Bronchial epithelial cell (primary cell): ENCODE measurements around the gene CAMKK2. TPM values are rescaled to one million over a fixed set of nuclear protein-coding genes. Genes with fewer than 3 reads are reported as not detected.

ENCODE experiments used
- DNase-seq: peaks from one replicate; pipeline ENCODE4 v3.0.0-alpha.2; 2010; ENCODE audit warnings: low read depth
- FAIRE-seq: peaks from 2 replicates; lab custom pipeline; 2011; peaks lifted over from hg19 to GRCh38; lab: Jason Lieb, UNC
- H3K27me3 ChIP-seq: 2 replicates; pipeline ENCODE4 v1.5.1; 2011; ENCODE audit warnings: low read length; ENCODE audit not compliant: control insufficient read depth, insufficient read depth
- H3K36me3 ChIP-seq: 2 replicates; pipeline ENCODE4 v1.5.1; 2011; ENCODE audit warnings: low read length; ENCODE audit not compliant: control insufficient read depth, insufficient read depth
- H3K4me3 ChIP-seq: 2 replicates; pipeline ENCODE4 v1.5.1; 2011; ENCODE audit warnings: mild to moderate bottlenecking, low read depth, low read length, control low read depth
- total RNA-seq: library from RNA; depleted of rRNA; stranded (reverse); fragments of >200 nt; gene quantifications from 2 replicates; pipeline ENCODE4 v1.2.1, GENCODE V29; 2014
- TF ChIP-seq, protein P1 (sequence below): IDR thresholded peaks from 2 replicates; pipeline ENCODE4 v1.5.1; 2011; ENCODE audit warnings: mild to moderate bottlenecking, moderate library complexity, low read length, control low read depth, inconsistent platforms; ENCODE audit not compliant: insufficient read depth, severe bottlenecking

CAMKK2 gene
- total RNA-seq, 1 donor from 2014 or later: 11.1 TPM

DNA sequence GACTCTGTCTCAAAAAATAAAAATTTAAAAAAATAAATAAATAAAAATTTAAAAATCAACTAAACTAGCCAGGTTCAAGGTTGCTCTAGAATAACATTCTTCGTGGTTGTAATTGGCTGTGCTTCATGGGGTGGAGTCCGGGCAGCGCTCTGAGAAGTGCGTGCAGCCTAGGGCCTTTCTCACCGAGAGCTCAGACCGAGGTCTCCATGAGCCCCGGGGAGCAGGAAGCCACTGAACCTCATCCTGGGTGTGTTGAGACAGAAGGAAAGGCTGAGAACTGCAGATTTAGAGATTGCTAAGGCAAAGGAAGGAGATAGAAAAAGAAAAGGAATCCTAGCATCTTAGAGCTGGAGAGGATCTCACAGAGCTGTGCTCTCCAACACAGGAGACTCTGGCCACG, 71.9 kb downstream of the CAMKK2 start:
- no peaks in the 10 kb centered on the region for H3K36me3 ChIP-seq
- no peak for DNase-seq
- H3K4me3 ChIP-seq: no peak overlapping the region
- no peaks in the 10 kb centered on the region for H3K27me3 ChIP-seq
- TF ChIP-seq, protein P1, sequence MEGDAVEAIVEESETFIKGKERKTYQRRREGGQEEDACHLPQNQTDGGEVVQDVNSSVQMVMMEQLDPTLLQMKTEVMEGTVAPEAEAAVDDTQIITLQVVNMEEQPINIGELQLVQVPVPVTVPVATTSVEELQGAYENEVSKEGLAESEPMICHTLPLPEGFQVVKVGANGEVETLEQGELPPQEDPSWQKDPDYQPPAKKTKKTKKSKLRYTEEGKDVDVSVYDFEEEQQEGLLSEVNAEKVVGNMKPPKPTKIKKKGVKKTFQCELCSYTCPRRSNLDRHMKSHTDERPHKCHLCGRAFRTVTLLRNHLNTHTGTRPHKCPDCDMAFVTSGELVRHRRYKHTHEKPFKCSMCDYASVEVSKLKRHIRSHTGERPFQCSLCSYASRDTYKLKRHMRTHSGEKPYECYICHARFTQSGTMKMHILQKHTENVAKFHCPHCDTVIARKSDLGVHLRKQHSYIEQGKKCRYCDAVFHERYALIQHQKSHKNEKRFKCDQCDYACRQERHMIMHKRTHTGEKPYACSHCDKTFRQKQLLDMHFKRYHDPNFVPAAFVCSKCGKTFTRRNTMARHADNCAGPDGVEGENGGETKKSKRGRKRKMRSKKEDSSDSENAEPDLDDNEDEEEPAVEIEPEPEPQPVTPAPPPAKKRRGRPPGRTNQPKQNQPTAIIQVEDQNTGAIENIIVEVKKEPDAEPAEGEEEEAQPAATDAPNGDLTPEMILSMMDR: no peak
- no peak for FAIRE-seq

DNA sequence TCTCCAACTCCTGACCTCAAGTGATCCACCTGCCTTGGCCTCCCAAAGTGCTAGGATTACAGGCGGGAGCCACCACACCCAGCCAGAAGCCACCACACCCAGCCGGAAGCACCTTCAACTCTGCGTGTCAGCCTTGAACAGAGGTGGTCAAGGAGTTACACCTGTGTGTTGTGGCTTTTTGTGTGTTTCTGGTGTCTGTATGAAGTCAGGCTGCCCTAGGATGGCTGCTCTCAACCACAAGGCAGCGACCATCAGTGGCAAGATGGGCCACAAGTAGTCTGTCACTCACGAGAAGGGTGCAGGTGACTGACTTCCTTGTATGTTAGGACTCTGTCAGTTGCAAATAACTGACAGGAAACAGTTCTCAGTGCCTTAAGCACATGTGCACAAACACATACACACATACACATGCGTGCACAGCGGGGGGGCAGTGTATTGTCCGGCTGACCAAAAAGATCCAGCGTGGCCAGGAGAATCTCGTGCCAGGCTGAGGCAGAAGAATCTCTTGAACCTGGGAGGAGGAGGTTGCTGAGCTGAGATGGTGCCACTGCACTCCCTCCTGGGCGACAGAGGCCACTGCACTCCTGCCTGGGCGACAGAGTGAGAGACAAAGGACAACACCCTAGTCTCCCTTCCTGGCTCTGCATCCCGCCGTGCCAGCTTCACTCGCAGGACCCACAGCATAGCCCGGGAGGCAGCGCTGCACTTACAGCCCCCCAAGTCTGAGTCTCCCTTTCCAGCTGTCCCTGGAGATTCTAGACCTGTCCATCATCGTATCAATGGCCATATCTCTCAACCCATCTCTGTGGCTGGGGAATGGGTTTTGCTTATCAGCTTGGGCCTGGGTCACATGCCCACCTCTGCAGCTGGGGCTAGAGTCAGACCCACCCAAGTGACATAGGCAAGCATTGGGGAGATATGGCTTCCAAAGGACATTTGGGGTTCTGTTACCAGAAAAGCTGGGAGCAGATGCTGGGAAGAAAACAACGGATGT, 72.9 kb downstream of the CAMKK2 start:
- TF ChIP-seq, protein P1: peak; percentile 20
- no peak overlapping the region for H3K4me3 ChIP-seq
- no peaks in the 10 kb centered on the region for H3K27me3 ChIP-seq
- H3K36me3 ChIP-seq: no peaks in the 10 kb centered on the region
- DNase-seq: no peak
- FAIRE-seq: no peak

DNA sequence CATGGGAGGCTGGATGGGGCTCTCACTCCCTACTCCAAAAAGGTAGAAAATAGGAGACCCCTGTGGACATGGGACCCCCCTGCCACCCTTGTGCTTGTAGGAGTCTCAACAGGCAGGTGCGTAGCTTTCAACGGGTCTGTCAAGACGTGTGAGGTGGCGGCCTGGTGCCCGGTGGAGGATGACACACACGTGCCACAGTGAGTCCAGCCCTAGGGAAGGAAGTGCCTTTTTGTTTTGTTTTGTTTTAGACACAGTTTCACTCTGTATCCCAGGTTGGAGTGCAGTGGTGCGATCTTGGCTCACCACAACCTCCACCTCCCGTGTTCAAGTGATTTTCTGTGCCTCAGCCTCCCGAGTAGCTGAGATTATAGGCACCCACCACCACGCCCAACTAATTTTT, 73.7 kb downstream of the CAMKK2 start:
- H3K27me3 ChIP-seq: no peaks in the 10 kb centered on the region

DNA sequence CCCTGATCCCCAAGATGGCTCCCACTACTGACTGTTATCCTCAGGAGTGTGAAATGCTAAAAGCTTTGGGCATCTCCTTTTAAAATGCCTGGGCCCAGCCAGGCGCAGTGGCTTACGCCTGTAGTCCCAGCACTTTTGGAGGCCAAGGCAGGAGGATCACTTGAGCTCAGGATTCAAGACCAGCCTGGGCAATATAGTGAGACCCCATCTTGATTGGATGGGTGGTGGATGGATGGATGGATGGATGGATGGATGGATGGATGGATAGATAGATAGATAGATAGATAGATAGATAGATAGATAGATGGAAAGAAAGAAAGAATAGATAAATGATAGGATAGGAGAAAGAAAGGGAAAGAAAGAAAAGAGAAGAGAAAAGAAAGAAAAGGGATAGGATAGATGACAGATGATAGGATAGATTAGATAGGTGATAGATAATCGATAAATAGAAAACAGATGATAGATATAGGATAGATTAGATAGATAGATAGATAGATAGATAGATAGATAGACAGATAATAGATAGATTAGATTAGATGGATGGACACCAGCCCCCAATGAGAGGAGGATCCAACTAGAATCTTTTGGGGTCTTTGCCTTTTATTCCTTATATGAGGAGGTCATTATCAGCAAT, 77.0 kb downstream of the CAMKK2 start:
- no peaks in the 10 kb centered on the region for H3K27me3 ChIP-seq
- DNase-seq (no peak), FAIRE-seq (no peak)
- no peaks in the 10 kb centered on the region for H3K36me3 ChIP-seq
- H3K4me3 ChIP-seq: no peak overlapping the region
- TF ChIP-seq, protein P1: no peak

More for the DNA sequence above, 73.7 kb downstream of the CAMKK2 start:
- TF ChIP-seq, protein P1: no peak
- FAIRE-seq (no peak), DNase-seq (no peak)
- Histone ChIP-seq H3K36me3 (no peaks in the 10 kb centered on the region), H3K4me3 (no peak overlapping the region)

DNA sequence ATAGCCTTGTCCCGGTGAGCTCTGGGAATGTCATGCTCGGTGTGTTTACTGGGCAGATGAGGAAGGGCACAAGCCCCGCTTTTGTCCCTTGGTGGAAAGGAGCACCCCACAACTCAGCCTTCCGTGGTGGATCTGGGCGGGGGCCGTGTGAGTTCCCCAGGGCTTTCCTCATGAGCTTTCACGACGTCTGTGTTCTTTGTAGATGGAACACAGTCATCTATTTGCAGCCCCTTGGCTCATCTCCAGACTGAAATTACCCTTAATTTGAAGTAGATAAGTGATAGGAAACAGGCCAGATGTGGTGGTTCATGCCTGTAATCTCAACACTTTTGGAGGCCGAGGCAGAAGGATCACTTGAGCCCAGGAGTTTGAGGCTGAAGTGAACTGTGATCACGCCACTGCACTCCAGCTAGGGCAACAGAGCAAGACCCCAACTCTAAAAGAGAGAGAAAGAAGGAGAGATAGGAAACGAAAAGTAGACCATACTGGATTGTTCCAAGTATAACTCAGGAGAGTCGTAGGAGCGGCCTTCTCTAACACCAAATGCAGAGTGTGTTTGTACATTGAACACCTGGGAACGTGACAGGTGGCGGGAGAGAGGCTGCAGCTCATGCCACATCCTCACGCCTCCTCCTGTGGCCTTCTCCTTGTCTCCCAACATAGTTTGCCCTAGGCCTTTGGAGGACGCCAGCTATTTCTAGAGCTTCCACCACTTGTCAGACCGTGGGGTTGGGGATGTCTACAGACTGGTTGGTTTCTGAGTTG, 77.7 kb downstream of the CAMKK2 start:
- no peak for FAIRE-seq

More for the DNA sequence above, 77.7 kb downstream of the CAMKK2 start:
- TF ChIP-seq, protein P1: no peak
- H3K36me3 ChIP-seq: no peaks in the 10 kb centered on the region
- no peak overlapping the region for H3K4me3 ChIP-seq
- DNase-seq: no peak
- no peaks in the 10 kb centered on the region for H3K27me3 ChIP-seq
